Upper lobe of right lung (tissue), 1 donor: Measurements from ENCODE around the gene SLC31A2. TPM values are rescaled to one million over a fixed set of nuclear protein-coding genes. Genes with fewer than 3 reads are reported as not detected.
A peak's percentile ranks its signal among the peaks of the same experiment; 100 is the strongest.
"Not testable (repeated sequence)": the region's sequence is repeated elsewhere in the genome, so short reads cannot be mapped to it uniquely, and the experiment has no call there.

Experiments
- ATAC-seq: fragments of 200-7000 bp; cut with Tn5 transposase; one replicate; pipeline ENCODE4 v1.9.1; 2020; ENCODE audit warnings: mild to moderate bottlenecking, moderate library complexity
- DNase-seq: peaks from one replicate; pipeline ENCODE4 v3.0.0-alpha.2; 2020
- H3K27ac ChIP-seq: fragments of 200-600 bp; one replicate; pipeline ENCODE4 v1.8.0; 2022
- H3K27me3 ChIP-seq: fragments of 200-600 bp; one replicate; pipeline ENCODE4 v1.8.0; 2022; ENCODE audit warnings: mild to moderate bottlenecking
- H3K36me3 ChIP-seq: fragments of 200-600 bp; one replicate; pipeline ENCODE4 v1.8.0; 2022
- H3K4me1 ChIP-seq: fragments of 200-600 bp; one replicate; pipeline ENCODE4 v1.8.0; 2022
- H3K4me3 ChIP-seq: fragments of 200-600 bp; one replicate; pipeline ENCODE4 v1.8.0; 2022; ENCODE audit warnings: mild to moderate bottlenecking
- H3K9me3 ChIP-seq: fragments of 200-600 bp; one replicate; pipeline ENCODE4 v1.8.0; 2022
- intact Hi-C: fragments of 100-400 bp; cut with DNase I; formaldehyde crosslinking; loops from one replicate; pipeline ENCODE4 v1.11.0; 2022
- long read RNA-seq: library from polyadenylated mRNA; unstranded; transcript quantifications from one replicate; pipeline ENCODE4 v2.0.0, GENCODE V29; 2021
- total RNA-seq: library from RNA; stranded (reverse); fragmentation: NEBNext Ultra II Directional; extraction: Animal tissue kit (Norgen Biotek cat#: 25700); gene quantifications from one replicate; pipeline ENCODE4 v1.2.1, GENCODE V29; 2021
- TF ChIP-seq, protein P1 (sequence below): fragments of 200-600 bp; IDR thresholded peaks from one replicate; pipeline ENCODE4 v1.8.0; 2022; ENCODE audit warnings: antibody characterized with exemption
- donor health status: DM: no; HTN: yes; CAD: no; lungs with severe emphysema.

Gene SLC31A2
- total RNA-seq: 46.9 TPM
- long read RNA-seq, transcript SLC31A2-201 (4 exons, 1,785 nt): major isoform, 130 of 141 reads
- long read RNA-seq, partial matches to known transcripts: 2 of 141 reads
- long read RNA-seq, other reads (novel, unspliced or antisense): 6 of 141 reads

- H3K27me3 ChIP-seq: no peaks in the 10 kb centered on the region
- peak within 1 kb of the TSS; percentile 93 for H3K27ac ChIP-seq
- peaks cover 21% of the 10 kb centered on the region for H3K4me1 ChIP-seq
- peak within 1 kb of the TSS; percentile 98 for H3K4me3 ChIP-seq
- DNase-seq (peak; percentile 96), ATAC-seq (peak; percentile 93)
- H3K36me3 ChIP-seq: no peaks in the 10 kb centered on the region
- TF ChIP-seq, protein P1, sequence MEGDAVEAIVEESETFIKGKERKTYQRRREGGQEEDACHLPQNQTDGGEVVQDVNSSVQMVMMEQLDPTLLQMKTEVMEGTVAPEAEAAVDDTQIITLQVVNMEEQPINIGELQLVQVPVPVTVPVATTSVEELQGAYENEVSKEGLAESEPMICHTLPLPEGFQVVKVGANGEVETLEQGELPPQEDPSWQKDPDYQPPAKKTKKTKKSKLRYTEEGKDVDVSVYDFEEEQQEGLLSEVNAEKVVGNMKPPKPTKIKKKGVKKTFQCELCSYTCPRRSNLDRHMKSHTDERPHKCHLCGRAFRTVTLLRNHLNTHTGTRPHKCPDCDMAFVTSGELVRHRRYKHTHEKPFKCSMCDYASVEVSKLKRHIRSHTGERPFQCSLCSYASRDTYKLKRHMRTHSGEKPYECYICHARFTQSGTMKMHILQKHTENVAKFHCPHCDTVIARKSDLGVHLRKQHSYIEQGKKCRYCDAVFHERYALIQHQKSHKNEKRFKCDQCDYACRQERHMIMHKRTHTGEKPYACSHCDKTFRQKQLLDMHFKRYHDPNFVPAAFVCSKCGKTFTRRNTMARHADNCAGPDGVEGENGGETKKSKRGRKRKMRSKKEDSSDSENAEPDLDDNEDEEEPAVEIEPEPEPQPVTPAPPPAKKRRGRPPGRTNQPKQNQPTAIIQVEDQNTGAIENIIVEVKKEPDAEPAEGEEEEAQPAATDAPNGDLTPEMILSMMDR: peak; percentile 49
- H3K9me3 ChIP-seq: no peaks in the 10 kb centered on the region
- intact Hi-C loops: no loop called here
These were observed at the start of gene SLC31A2 for GRCh38 chr9:113150670-113151611. TSS of gene SLC31A2 (plus strand) at chr9:113151007. CDS start at chr9:113151075, 68 bp downstream.

DNA sequence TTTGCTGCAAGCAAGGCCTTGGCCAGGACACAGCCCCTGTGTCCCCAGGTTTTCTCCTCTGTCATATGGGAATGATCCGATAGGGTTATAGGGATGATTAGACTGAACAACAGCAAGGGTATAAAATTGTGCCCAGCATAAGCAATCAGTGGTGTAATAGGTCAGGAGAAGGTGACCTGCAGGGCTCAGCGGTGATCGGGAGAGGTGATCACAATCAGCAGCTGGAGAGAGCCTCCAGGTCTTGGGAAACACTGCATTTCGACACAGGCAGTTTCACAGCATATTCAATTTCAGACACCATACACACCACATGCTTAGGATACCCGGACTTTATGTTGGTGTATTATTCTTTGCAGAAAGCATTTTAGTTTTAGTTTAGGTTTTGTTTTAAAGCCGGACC, 45.5 kb upstream of the SLC31A2 start:
- intact Hi-C loops, H3K4me1 ChIP-seq, H3K4me3 ChIP-seq, H3K36me3 ChIP-seq, DNase-seq, H3K9me3 ChIP-seq, H3K27me3 ChIP-seq, H3K27ac ChIP-seq, ATAC-seq: not testable (repeated sequence)

- ATAC-seq: peak; percentile 88
- intact Hi-C loops, H3K27me3 ChIP-seq, H3K9me3 ChIP-seq, DNase-seq, H3K4me3 ChIP-seq, H3K36me3 ChIP-seq, H3K4me1 ChIP-seq, H3K27ac ChIP-seq: not testable (repeated sequence)
- TF ChIP-seq, protein P1: peak; percentile 40
These were observed 39.5 kb upstream of the SLC31A2 start for GRCh38 chr9:113111065-113111951.

GRCh38 chr9:113112706-113113510, 37.9 kb upstream of the SLC31A2 start:
- H3K27ac ChIP-seq, DNase-seq, H3K4me1 ChIP-seq, H3K4me3 ChIP-seq, H3K27me3 ChIP-seq, H3K36me3 ChIP-seq, H3K9me3 ChIP-seq, intact Hi-C loops: not testable (repeated sequence)
- ATAC-seq: peak; percentile 88
- TF ChIP-seq, protein P1: peak; percentile 31

DNA sequence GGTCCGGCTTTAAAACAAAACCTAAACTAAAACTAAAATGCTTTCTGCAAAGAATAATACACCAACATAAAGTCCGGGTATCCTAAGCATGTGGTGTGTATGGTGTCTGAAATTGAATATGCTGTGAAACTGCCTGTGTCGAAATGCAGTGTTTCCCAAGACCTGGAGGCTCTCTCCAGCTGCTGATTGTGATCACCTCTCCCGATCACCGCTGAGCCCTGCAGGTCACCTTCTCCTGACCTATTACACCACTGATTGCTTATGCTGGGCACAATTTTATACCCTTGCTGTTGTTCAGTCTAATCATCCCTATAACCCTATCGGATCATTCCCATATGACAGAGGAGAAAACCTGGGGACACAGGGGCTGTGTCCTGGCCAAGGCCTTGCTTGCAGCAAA, 32.0 kb upstream of the SLC31A2 start:
- intact Hi-C loops, DNase-seq, H3K4me1 ChIP-seq, H3K36me3 ChIP-seq, H3K27me3 ChIP-seq, H3K4me3 ChIP-seq, H3K9me3 ChIP-seq, H3K27ac ChIP-seq, ATAC-seq: not testable (repeated sequence)
